IMR-90 (cell line): ENCODE measurements around the gene ADAM17. TPM values are rescaled to one million over a fixed set of nuclear protein-coding genes. Genes with fewer than 3 reads are reported as not detected.

Source experiments
- ATAC-seq: fragments of 200-7000 bp; cut with Tn5 transposase; 2 replicates; pipeline ENCODE4 v1.9.1; 2020; ENCODE audit warnings: low read depth, mild to moderate bottlenecking, moderate library complexity
- BruUV-seq: library from RNA; stranded (reverse); fragments of 400-500 nt; replicated peaks from 2 replicates; lab custom pipeline; 2021; lab: Mats Ljungman, UMichigan
- CTCF ChIA-PET: fragments of 300-600 bp; formaldehyde crosslinking; extraction: SDS; loops from one replicate; lab custom pipeline; 2021; ENCODE audit warnings: antibody characterized with exemption; lab: Yijun Ruan, JAX
- POLR2A ChIA-PET: fragments of 300-600 bp; sonication (Branson Sonifier 250); formaldehyde crosslinking; loops from one replicate; lab custom pipeline; 2022; ENCODE audit warnings: antibody characterized with exemption; ENCODE audit not compliant: unreplicated experiment; lab: Charles Lee
- DNase-seq: peaks from one replicate; pipeline ENCODE4 v3.0.0; 2013
- H2AFZ ChIP-seq: replicated peaks from 2 replicates; pipeline ENCODE3; 2013; ENCODE audit warnings: low read length, mild to moderate bottlenecking; ENCODE audit not compliant: poor library complexity
- H2AK5ac ChIP-seq: 2 replicates; pipeline ENCODE4 v1.6.1; 2013; ENCODE audit warnings: low read depth, low read length, inconsistent platforms
- H2AK9ac ChIP-seq: replicated peaks from 2 replicates; pipeline ENCODE3; 2013; ENCODE audit warnings: mild to moderate bottlenecking, low read depth, low read length, moderate library complexity; ENCODE audit not compliant: poor library complexity
- H2BK120ac ChIP-seq: 2 replicates; pipeline ENCODE4 v1.6.1; 2013; ENCODE audit warnings: low read depth, low read length, inconsistent platforms
- H2BK15ac ChIP-seq: 3 replicates; pipeline ENCODE4 v1.6.1; 2013; ENCODE audit warnings: low read depth, low read length, inconsistent platforms
- H2BK20ac ChIP-seq: 2 replicates; pipeline ENCODE4 v1.6.1; 2013; ENCODE audit warnings: low read depth, mild to moderate bottlenecking, inconsistent platforms, low read length, moderate library complexity
- H2BK5ac ChIP-seq: 2 replicates; pipeline ENCODE4 v1.6.1; 2013; ENCODE audit warnings: mild to moderate bottlenecking, low read depth, low read length, inconsistent platforms; ENCODE audit not compliant: poor library complexity, severe bottlenecking
- H3K14ac ChIP-seq: replicated peaks from 2 replicates; pipeline ENCODE4 v1.6.1; 2013; ENCODE audit warnings: low read depth, low read length, inconsistent platforms
- H3K18ac ChIP-seq: 2 replicates; pipeline ENCODE4 v1.6.1; 2013; ENCODE audit warnings: low read depth, low read length, control low read depth
- H3K23ac ChIP-seq: 2 replicates; pipeline ENCODE4 v1.6.1; 2013; ENCODE audit warnings: low read depth, low read length, inconsistent platforms
- H3K27ac ChIP-seq: 2 replicates; pipeline ENCODE4 v1.5.1; 2013; ENCODE audit warnings: mild to moderate bottlenecking, control low read depth, low read length; ENCODE audit not compliant: insufficient read depth
- H3K27me3 ChIP-seq: 2 replicates; pipeline ENCODE4 v1.6.1; 2013; ENCODE audit warnings: low read length; ENCODE audit not compliant: control insufficient read depth, insufficient read depth
- H3K36me3 ChIP-seq: 2 replicates; pipeline ENCODE4 v1.6.1; 2013; ENCODE audit warnings: low read length, mixed read lengths; ENCODE audit not compliant: control insufficient read depth, insufficient read depth
- H3K4ac ChIP-seq: 2 replicates; pipeline ENCODE4 v1.6.1; 2013; ENCODE audit warnings: low read depth, low read length, inconsistent platforms
- H3K4me1 ChIP-seq: 2 replicates; pipeline ENCODE4 v1.6.1; 2013; ENCODE audit warnings: low read length, mixed read lengths; ENCODE audit not compliant: control insufficient read depth, insufficient read depth
- H3K4me2 ChIP-seq: 2 replicates; pipeline ENCODE4 v1.6.1; 2013; ENCODE audit warnings: low read depth, mild to moderate bottlenecking, control low read depth, low read length, moderate library complexity
- H3K4me3 ChIP-seq: 2 replicates; pipeline ENCODE4 v1.5.1; 2013; ENCODE audit warnings: low read depth, mild to moderate bottlenecking, control low read depth, low read length, moderate library complexity; ENCODE audit not compliant: insufficient read depth
- H3K56ac ChIP-seq: 2 replicates; pipeline ENCODE4 v1.6.1; 2013; ENCODE audit warnings: low read length, inconsistent platforms; ENCODE audit not compliant: insufficient read depth; ENCODE audit errors: extremely low read depth
- H3K79me1 ChIP-seq, 2 experiments: 2 replicates each; pipeline ENCODE4 v1.6.1; 2013; ENCODE audit warnings: low read length in 2 of 2, inconsistent platforms in 1 of 2, low read depth in 1 of 2
- H3K9ac ChIP-seq: 2 replicates; pipeline ENCODE4 v1.6.1; 2013; ENCODE audit warnings: low read depth, low read length, control low read depth
- H3K9me1 ChIP-seq: 2 replicates; pipeline ENCODE4 v1.6.1; 2013; ENCODE audit warnings: low read length, inconsistent platforms; ENCODE audit not compliant: insufficient read depth
- H3K9me3 ChIP-seq: 2 replicates; pipeline ENCODE4 v1.6.1; 2013; ENCODE audit warnings: low read length; ENCODE audit not compliant: control insufficient read depth, insufficient read depth
- H4K20me1 ChIP-seq: 2 replicates; pipeline ENCODE4 v1.6.1; 2013; ENCODE audit warnings: low read length, inconsistent platforms; ENCODE audit not compliant: insufficient read depth
- H4K5ac ChIP-seq: 2 replicates; pipeline ENCODE4 v1.6.1; 2013; ENCODE audit warnings: mild to moderate bottlenecking, low read depth, low read length, control low read depth
- H4K8ac ChIP-seq, 2 experiments: 2 replicates each; pipeline ENCODE4 v1.6.1; 2013; ENCODE audit warnings: low read depth in 2 of 2, low read length in 2 of 2, control low read depth in 1 of 2, inconsistent platforms in 1 of 2
- H4K91ac ChIP-seq: 2 replicates; pipeline ENCODE4 v1.6.1; 2013; ENCODE audit warnings: low read depth, low read length, inconsistent platforms; ENCODE audit not compliant: insufficient read depth
- BHLHE40 ChIP-seq: fragments of 150-350 bp; IDR thresholded peaks from 2 replicates; pipeline ENCODE4 v1.6.1; 2016; ENCODE audit warnings: mild to moderate bottlenecking, low read depth, low read length
- POLR2A ChIP-seq: IDR thresholded peaks from 2 replicates; pipeline ENCODE4 v1.6.1; 2012; ENCODE audit warnings: mild to moderate bottlenecking, low read depth, low read length
- RAD21 ChIP-seq: IDR thresholded peaks from 2 replicates; pipeline ENCODE4 v1.6.1; 2012; ENCODE audit warnings: low read length, improper control_type of control experiment
- RCOR1 ChIP-seq: IDR thresholded peaks from 2 replicates; pipeline ENCODE4 v1.6.1; 2012; ENCODE audit warnings: mild to moderate bottlenecking, low read length, improper control_type of control experiment; ENCODE audit not compliant: insufficient replicate concordance
- SMC3 ChIP-seq: fragments of 150-350 bp; IDR thresholded peaks from 2 replicates; pipeline ENCODE4 v1.6.1; 2016; ENCODE audit warnings: low read depth, mild to moderate bottlenecking, antibody characterized with exemption, low read length, moderate library complexity
- WGBS, 2 experiments: methylation state at CpG; one replicate each; pipeline versions ENCODE4 v1.1.5 to v1.1.7; 2013; ENCODE audit warnings: missing lambda C conversion rate in 2 of 2; ENCODE audit not compliant: insufficient read length in 1 of 2; ENCODE audit errors: extremely low coverage in 2 of 2; 5-methylcytosine and 5-hydroxymethylcytosine counted together
- dilution Hi-C: fragments of 300-500 bp; cut with HindIII; formaldehyde crosslinking; loops from one replicate; pipeline ENCODE4 v1.14.3; 2018; ENCODE audit warnings: low sequenced_read_pairs; ENCODE audit not compliant: unreplicated experiment
- in situ Hi-C: fragments of 300-500 bp; cut with MboI; formaldehyde crosslinking; loops from 3 replicates; pipeline ENCODE4 v1.14.3; 2019; ENCODE audit warnings: low sequenced_read_pairs, inconsistent platforms, mixed read lengths
- intact Hi-C: fragments of 100-400 bp; cut with micrococcal nuclease; formaldehyde crosslinking; loops from 2 replicates; pipeline ENCODE4 v1.10.0; 2022
- polyA plus RNA-seq, 3 experiments: library from polyadenylated mRNA; depleted of rRNA; stranded (reverse); fragments of >200 nt; gene quantifications; 2 replicates each; pipeline ENCODE4 v1.2.3, GENCODE V29; 2012; ENCODE audit warnings: low replicate concordance in 1 of 3
- total RNA-seq: library from RNA; depleted of rRNA; stranded (reverse); fragments of >200 nt; gene quantifications from 2 replicates; pipeline ENCODE4 v1.2.3, GENCODE V29; 2012
- TF ChIP-seq, protein P1 (sequence below): fragments of 150-350 bp; IDR thresholded peaks from 2 replicates; pipeline ENCODE4 v1.6.1; 2016; ENCODE audit warnings: low read depth, mild to moderate bottlenecking, low read length, moderate library complexity, borderline replicate concordance

ADAM17 gene
- total and polyA plus RNA-seq, 2 of the 4 experiments (the other 2 are of a cell fraction) = 9.6 to 34.4 TPM

DNA sequence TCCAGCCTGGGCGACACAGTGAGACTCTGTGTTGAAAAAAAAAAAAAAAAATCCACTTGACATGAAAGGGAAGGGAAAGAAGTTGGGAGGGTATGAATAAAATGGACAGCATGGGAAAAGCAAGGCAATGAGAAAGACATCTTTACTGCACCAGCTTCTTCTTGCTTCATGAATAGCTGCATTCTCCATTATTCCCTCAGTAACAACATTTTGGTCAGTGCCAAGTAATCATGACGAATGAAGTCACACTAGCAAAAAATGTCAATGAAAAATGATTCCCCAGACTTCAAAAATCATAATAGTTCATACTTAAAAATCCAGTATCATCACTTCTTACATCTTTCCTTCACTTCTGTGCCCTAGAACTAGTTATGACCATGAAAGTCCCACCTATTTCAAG is 30.4 kb downstream of the ADAM17 start:
- in situ Hi-C loops = no loop called here
- H3K4me2 ChIP-seq = no peak overlapping the region
- no peaks in the 10 kb centered on the region for H3K27me3 ChIP-seq
- no peaks in the 10 kb centered on the region for H3K4me1 ChIP-seq
- H3K56ac ChIP-seq = no peak overlapping the region
- peaks cover 6 to 11% of the 10 kb centered on the region in 2 experiments; a peak in 2 of 4 replicates for H3K79me1 ChIP-seq
- no peak for DNase-seq
- H2AFZ ChIP-seq = no peak overlapping the region
- ChIA-PET CTCF (interaction anchor here (0.6 kb wide), 1 partner anchor 83 kb away, joined by 5 read pairs; no protein-coding TSS in a partner anchor), POLR2A (interaction anchor here (0.5 kb wide), 1 partner anchor 10 kb away, joined by 3 read pairs; no protein-coding TSS in a partner anchor)
- no peak overlapping the region for H3K4ac ChIP-seq
- peaks cover 3% of the 10 kb centered on the region; the same call in 1 of the 2 replicates for H4K20me1 ChIP-seq
- no peak for ATAC-seq
- H3K4me3 ChIP-seq = no peak overlapping the region
- H2BK20ac ChIP-seq = no peak overlapping the region
- H3K14ac ChIP-seq = no peak overlapping the region
- no peak overlapping the region for H3K18ac ChIP-seq
- dilution Hi-C loops = no loop called here
- H3K23ac ChIP-seq = no peak overlapping the region
- no peak overlapping the region for H2BK120ac ChIP-seq
- no peaks in the 10 kb centered on the region for H3K9me1 ChIP-seq
- H2BK5ac ChIP-seq = no peak overlapping the region
- no peak overlapping the region for H4K5ac ChIP-seq
- no peak overlapping the region for H2BK15ac ChIP-seq
- H2AK5ac ChIP-seq = no peak overlapping the region
- H3K9ac ChIP-seq = no peak overlapping the region
- H4K91ac ChIP-seq = no peak overlapping the region
- no peak for TF ChIP-seq BHLHE40
- TF ChIP-seq, protein P1, sequence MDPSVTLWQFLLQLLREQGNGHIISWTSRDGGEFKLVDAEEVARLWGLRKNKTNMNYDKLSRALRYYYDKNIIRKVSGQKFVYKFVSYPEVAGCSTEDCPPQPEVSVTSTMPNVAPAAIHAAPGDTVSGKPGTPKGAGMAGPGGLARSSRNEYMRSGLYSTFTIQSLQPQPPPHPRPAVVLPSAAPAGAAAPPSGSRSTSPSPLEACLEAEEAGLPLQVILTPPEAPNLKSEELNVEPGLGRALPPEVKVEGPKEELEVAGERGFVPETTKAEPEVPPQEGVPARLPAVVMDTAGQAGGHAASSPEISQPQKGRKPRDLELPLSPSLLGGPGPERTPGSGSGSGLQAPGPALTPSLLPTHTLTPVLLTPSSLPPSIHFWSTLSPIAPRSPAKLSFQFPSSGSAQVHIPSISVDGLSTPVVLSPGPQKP = no peak
- TF ChIP-seq RCOR1 = no peak
- TF ChIP-seq SMC3 = no peak
- TF ChIP-seq RAD21 = no peak
- TF ChIP-seq POLR2A = no peak
- no TSS peak for BruUV-seq
- peaks cover 25% of the 10 kb centered on the region for H3K36me3 ChIP-seq
- H3K27ac ChIP-seq = no peak overlapping the region
- 80% methylated on average over 1 of the region's 2 CpGs; no CpG with 5 or more reads in 1 of the 2 experiments for WGBS, 2 experiments
- no peak overlapping the region for H4K8ac ChIP-seq
- H3K9me3 ChIP-seq = no peaks in the 10 kb centered on the region
- intact Hi-C loops = no loop called here
- no peak overlapping the region for H2AK9ac ChIP-seq
